Activated naive CD8-positive, alpha-beta T cell treated with anti-CD3 and anti-CD28 coated beads for 36 hours (primary cell): ENCODE data around the gene COL4A3. TPM values are rescaled to one million over a fixed set of nuclear protein-coding genes. Genes with fewer than 3 reads are reported as not detected.

Experiments
- DNase-seq: peaks from one replicate; pipeline ENCODE4 v3.0.0; 2021
- H3K27ac Mint-ChIP-seq: one replicate; pipeline ENCODE4 v1.8.0; 2022; ENCODE audit warnings: mild to moderate bottlenecking, moderate library complexity, mixed read lengths
- H3K27me3 Mint-ChIP-seq: one replicate; pipeline ENCODE4 v1.8.0; 2022; ENCODE audit warnings: mild to moderate bottlenecking, mixed read lengths
- H3K36me3 Mint-ChIP-seq: one replicate; pipeline ENCODE4 v1.8.0; 2021; ENCODE audit warnings: mild to moderate bottlenecking, mixed read lengths
- H3K4me1 Mint-ChIP-seq: one replicate; pipeline ENCODE4 v1.8.0; 2021; ENCODE audit warnings: mixed read lengths
- H3K4me3 Mint-ChIP-seq: one replicate; pipeline ENCODE4 v1.8.0; 2022; ENCODE audit warnings: mild to moderate bottlenecking, moderate library complexity, mixed read lengths
- H3K9me3 Mint-ChIP-seq: one replicate; pipeline ENCODE4 v1.8.0; 2022; ENCODE audit warnings: mixed read lengths
- total RNA-seq, 2 experiments: library from RNA; stranded (reverse); gene quantifications; one replicate each; pipeline ENCODE4 v1.2.3, GENCODE V29; 2021

COL4A3 gene
- total RNA-seq, 2 experiments from 2014 or later, result not detected

GRCh38 chr2:227320305-227321094 is 156.1 kb downstream of the COL4A3 start:
- Mint-ChIP-seq H3K9me3 (peaks cover 7% of the 10 kb centered on the region), H3K4me1 (peaks cover 18% of the 10 kb centered on the region), H3K36me3 (peaks cover 11% of the 10 kb centered on the region), H3K27me3 (peaks cover 4% of the 10 kb centered on the region), H3K27ac (no peak overlapping the region), H3K4me3 (no peak overlapping the region)
- DNase-seq, result no peak

GRCh38 chr2:227322530-227323205 is 158.2 kb downstream of the COL4A3 start:
- Mint-ChIP-seq H3K27ac (no peak overlapping the region), H3K9me3 (peaks cover 6% of the 10 kb centered on the region), H3K4me3 (no peak overlapping the region), H3K4me1 (peaks cover 31% of the 10 kb centered on the region), H3K36me3 (peaks cover 10% of the 10 kb centered on the region), H3K27me3 (no peaks in the 10 kb centered on the region)
- DNase-seq, result no peak

DNA sequence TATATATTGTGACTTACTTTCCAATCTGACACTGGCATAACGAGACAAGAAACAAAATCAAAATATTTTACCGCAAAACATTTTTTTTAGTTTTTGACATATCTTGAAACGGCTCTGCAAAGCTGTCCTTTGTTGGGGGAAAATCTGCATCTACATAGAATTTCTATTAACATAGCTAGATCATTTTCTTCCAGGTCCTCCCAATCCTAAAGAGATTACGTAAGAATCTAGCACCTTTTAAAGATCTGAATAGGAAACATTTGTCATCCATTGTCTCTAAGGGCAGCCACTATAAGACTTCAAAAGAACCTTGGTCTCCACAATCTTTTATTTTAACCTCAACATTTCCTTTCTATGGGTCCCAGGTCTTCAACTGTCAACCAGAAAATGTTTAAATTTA is 159.4 kb downstream of the COL4A3 start:
- Mint-ChIP-seq H3K27me3 (no peaks in the 10 kb centered on the region), H3K9me3 (peaks cover 5% of the 10 kb centered on the region), H3K4me3 (peak overlapping the region; percentile 92), H3K4me1 (peaks cover 39% of the 10 kb centered on the region), H3K36me3 (peaks cover 10% of the 10 kb centered on the region), H3K27ac (no peak overlapping the region)
- DNase-seq, result no peak

GRCh38 chr2:227324642-227324994 is 160.2 kb downstream of the COL4A3 start:
- no peaks in the 10 kb centered on the region for H3K27me3 Mint-ChIP-seq
- peaks cover 39% of the 10 kb centered on the region for H3K4me1 Mint-ChIP-seq
- H3K9me3 Mint-ChIP-seq, result peaks cover 5% of the 10 kb centered on the region
- no peak for DNase-seq
- peak overlapping the region; percentile 82 for H3K27ac Mint-ChIP-seq
- H3K36me3 Mint-ChIP-seq, result peaks cover 10% of the 10 kb centered on the region
- peak overlapping the region; percentile 92 for H3K4me3 Mint-ChIP-seq

GRCh38 chr2:227324995-227325838 is 160.8 kb downstream of the COL4A3 start, which contains the start of gene MFF:
Gene MFF, plus strand, starts transcription at chr2:227325251. Its CDS starts 5,415 bp downstream, at chr2:227330666.
- Mint-ChIP-seq H3K4me3 (peak within 1 kb of the TSS; percentile 92), H3K4me1 (peaks cover 39% of the 10 kb centered on the region), H3K27ac (peak within 1 kb of the TSS; percentile 92), H3K27me3 (no peaks in the 10 kb centered on the region), H3K36me3 (peaks cover 10% of the 10 kb centered on the region), H3K9me3 (peaks cover 5% of the 10 kb centered on the region)
- peak; percentile 95 for DNase-seq

DNA sequence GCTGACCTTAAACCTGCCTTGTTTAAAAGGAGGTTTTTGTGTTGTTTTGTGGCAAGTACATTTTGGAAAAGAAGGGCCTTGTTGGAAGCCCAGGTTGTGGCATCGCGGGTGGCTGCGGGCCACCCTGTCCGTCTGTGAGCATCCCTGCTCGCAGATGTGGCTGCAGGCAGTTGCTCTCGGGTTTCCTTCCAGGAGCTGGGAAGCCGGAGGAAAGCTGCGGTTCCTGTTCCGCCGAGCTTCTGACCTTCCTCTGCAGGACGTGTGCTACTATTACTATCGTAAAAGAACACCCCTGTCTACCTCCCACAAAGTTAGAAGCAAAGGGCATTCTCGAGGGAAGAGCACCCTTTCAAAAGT is 161.4 kb downstream of the COL4A3 start:
- peak; percentile 7 for DNase-seq
- H3K36me3 Mint-ChIP-seq, result peaks cover 13% of the 10 kb centered on the region
- H3K4me1 Mint-ChIP-seq, result peaks cover 42% of the 10 kb centered on the region
- peaks cover 5% of the 10 kb centered on the region for H3K9me3 Mint-ChIP-seq
- H3K27me3 Mint-ChIP-seq, result no peaks in the 10 kb centered on the region
- H3K4me3 Mint-ChIP-seq, result peak overlapping the region; percentile 92
- H3K27ac Mint-ChIP-seq, result peak overlapping the region; percentile 92

- H3K27ac Mint-ChIP-seq, result no peak overlapping the region
- DNase-seq, result no peak
- peak overlapping the region; percentile 32 for H3K4me3 Mint-ChIP-seq
- no peaks in the 10 kb centered on the region for H3K27me3 Mint-ChIP-seq
- H3K4me1 Mint-ChIP-seq, result peaks cover 42% of the 10 kb centered on the region
- H3K36me3 Mint-ChIP-seq, result peaks cover 15% of the 10 kb centered on the region
- peaks cover 2% of the 10 kb centered on the region for H3K9me3 Mint-ChIP-seq
These were observed 162.4 kb downstream of the COL4A3 start for GRCh38 chr2:227326783-227327182.

DNA sequence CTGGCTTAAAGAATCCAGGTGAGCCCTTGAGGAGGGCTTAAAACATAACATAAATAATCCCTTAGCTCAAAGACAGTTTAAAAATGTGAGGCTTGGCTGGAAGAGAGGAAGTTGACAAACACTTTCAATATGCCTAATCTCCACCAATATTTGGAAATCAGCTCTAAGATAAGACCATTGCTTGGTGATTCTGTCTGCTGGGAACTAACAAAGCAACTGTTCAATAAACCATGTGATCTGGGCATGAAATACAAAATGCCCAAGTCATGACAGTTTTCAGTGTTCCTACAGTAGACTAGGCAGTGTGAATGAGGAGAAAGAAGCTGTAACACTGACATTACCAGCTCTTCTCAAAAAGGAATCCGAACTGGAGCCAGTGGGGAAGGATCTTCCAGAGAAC is 171.3 kb downstream of the COL4A3 start:
- Mint-ChIP-seq H3K27me3 (no peaks in the 10 kb centered on the region), H3K4me1 (peaks cover 12% of the 10 kb centered on the region), H3K36me3 (peaks cover 44% of the 10 kb centered on the region), H3K27ac (no peak overlapping the region), H3K4me3 (no peak overlapping the region), H3K9me3 (no peaks in the 10 kb centered on the region)
- DNase-seq, result no peak

- Mint-ChIP-seq H3K27me3 (no peaks in the 10 kb centered on the region), H3K4me3 (no peak overlapping the region), H3K36me3 (peaks cover 37% of the 10 kb centered on the region), H3K27ac (no peak overlapping the region), H3K4me1 (peaks cover 10% of the 10 kb centered on the region), H3K9me3 (no peaks in the 10 kb centered on the region)
- DNase-seq, result no peak
These were observed 173.0 kb downstream of the COL4A3 start for GRCh38 chr2:227337442-227337841.

- no peaks in the 10 kb centered on the region for H3K9me3 Mint-ChIP-seq
- DNase-seq, result no peak
- H3K4me3 Mint-ChIP-seq, result no peak overlapping the region
- peaks cover 26% of the 10 kb centered on the region for H3K36me3 Mint-ChIP-seq
- no peak overlapping the region for H3K27ac Mint-ChIP-seq
- no peaks in the 10 kb centered on the region for H3K27me3 Mint-ChIP-seq
- H3K4me1 Mint-ChIP-seq, result peaks cover 5% of the 10 kb centered on the region
These were observed 174.7 kb downstream of the COL4A3 start for GRCh38 chr2:227339098-227339599.

DNA sequence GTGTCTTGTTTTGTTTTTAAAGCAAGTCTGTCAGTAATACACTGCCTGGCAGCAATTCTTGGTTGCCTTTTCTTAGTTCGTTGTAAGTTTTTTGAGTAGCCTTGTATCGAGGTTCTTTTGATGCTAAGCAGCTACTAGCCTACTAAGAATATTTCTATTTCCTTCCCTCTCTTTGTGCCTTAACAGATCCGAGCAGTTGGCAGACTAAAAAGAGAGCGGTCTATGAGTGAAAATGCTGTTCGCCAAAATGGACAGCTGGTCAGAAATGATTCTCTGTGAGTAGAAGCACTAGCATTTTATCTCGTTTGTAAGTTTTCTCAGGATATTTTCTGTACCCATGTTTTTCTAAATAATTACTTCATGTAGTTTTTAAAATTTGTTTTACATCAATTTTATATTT is 175.7 kb downstream of the COL4A3 start:
- Mint-ChIP-seq H3K27ac (no peak overlapping the region), H3K27me3 (no peaks in the 10 kb centered on the region), H3K4me3 (no peak overlapping the region), H3K9me3 (no peaks in the 10 kb centered on the region), H3K36me3 (peaks cover 18% of the 10 kb centered on the region), H3K4me1 (peaks cover 5% of the 10 kb centered on the region)
- no peak for DNase-seq

GRCh38 chr2:227341553-227341952 is 177.1 kb downstream of the COL4A3 start:
- Mint-ChIP-seq H3K4me1 (peaks cover 3% of the 10 kb centered on the region), H3K4me3 (no peak overlapping the region), H3K36me3 (peaks cover 9% of the 10 kb centered on the region), H3K27me3 (no peaks in the 10 kb centered on the region), H3K27ac (no peak overlapping the region), H3K9me3 (no peaks in the 10 kb centered on the region)
- DNase-seq, result no peak

DNA sequence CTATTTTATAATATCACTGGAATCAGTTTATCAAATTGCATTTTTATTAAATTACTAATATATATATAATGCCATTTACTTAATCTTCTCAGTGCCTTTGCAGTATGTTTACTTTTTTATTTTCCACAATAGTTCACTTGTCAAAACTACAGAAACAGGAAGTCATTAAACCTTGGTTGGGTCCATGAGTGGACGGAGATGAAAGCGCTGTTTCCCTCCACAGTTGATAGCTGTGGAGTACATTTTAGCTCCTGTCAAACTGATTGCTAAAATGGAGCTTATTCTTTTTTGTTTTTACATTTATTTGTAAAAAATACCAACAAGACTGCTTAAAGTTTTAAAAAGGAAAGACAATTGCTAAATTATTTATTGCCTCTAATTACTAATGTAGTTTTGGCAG is 179.8 kb downstream of the COL4A3 start:
- Mint-ChIP-seq H3K36me3 (peaks cover 8% of the 10 kb centered on the region), H3K4me1 (peaks cover 2% of the 10 kb centered on the region), H3K4me3 (no peak overlapping the region), H3K27me3 (no peaks in the 10 kb centered on the region), H3K27ac (no peak overlapping the region), H3K9me3 (no peaks in the 10 kb centered on the region)
- DNase-seq, result no peak

DNA sequence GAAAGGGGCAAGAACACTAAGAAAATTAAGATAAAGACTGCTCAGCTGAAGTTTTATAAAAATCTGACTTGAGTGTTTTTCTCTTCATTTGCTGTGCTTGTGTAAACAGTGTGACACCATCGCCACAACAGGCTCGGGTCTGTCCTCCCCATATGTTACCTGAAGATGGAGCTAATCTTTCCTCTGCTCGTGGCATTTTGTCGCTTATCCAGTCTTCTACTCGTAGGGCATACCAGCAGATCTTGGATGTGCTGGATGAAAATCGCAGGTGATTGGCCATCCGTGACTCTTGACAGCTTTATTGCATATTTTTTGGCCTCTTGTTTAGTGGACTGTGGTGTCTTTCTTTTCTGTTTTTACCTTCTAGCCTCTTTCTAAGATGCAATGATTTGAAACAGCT is 182.7 kb downstream of the COL4A3 start:
- H3K27me3 Mint-ChIP-seq, result no peaks in the 10 kb centered on the region
- H3K4me1 Mint-ChIP-seq, result peaks cover 13% of the 10 kb centered on the region
- H3K9me3 Mint-ChIP-seq, result no peaks in the 10 kb centered on the region
- peaks cover 10% of the 10 kb centered on the region for H3K36me3 Mint-ChIP-seq
- no peak for DNase-seq
- no peak overlapping the region for H3K4me3 Mint-ChIP-seq
- H3K27ac Mint-ChIP-seq, result no peak overlapping the region

GRCh38 chr2:227348324-227348723 is 183.9 kb downstream of the COL4A3 start:
- Mint-ChIP-seq H3K4me1 (peaks cover 15% of the 10 kb centered on the region), H3K9me3 (no peaks in the 10 kb centered on the region), H3K27me3 (no peaks in the 10 kb centered on the region), H3K36me3 (peaks cover 11% of the 10 kb centered on the region), H3K4me3 (no peak overlapping the region), H3K27ac (no peak overlapping the region)
- no peak for DNase-seq
